Endothelial cell of umbilical vein (primary cell): ENCODE measurements around the gene MMP8. TPM values are rescaled to one million over a fixed set of nuclear protein-coding genes. Genes with fewer than 3 reads are reported as not detected.

ENCODE experiments used
- BruUV-seq: library from RNA; stranded (reverse); fragments of 400-500 nt; replicated peaks from 2 replicates; lab custom pipeline; 2021; lab: Mats Ljungman, UMichigan
- CTCF ChIA-PET: fragments of 300-600, 350-600 bp; sonication (Branson Sonifier 250); formaldehyde crosslinking; loops from one replicate; lab custom pipeline; 2021; ENCODE audit warnings: antibody characterized with exemption, inconsistent platforms; lab: Charles Lee
- POLR2A ChIA-PET: fragments of 300-600, 350-600 bp; sonication (Branson Sonifier 250); formaldehyde crosslinking; loops from one replicate; lab custom pipeline; 2021; ENCODE audit warnings: antibody characterized with exemption, inconsistent platforms; lab: Charles Lee
- DNase-seq: peaks from one replicate; pipeline ENCODE4 v3.0.0-alpha.2; 2011; ENCODE audit warnings: low read depth, low spot score
- FAIRE-seq: peaks from 2 replicates; lab custom pipeline; 2011; peaks lifted over from hg19 to GRCh38; lab: Jason Lieb, UNC
- H2AFZ ChIP-seq: 2 replicates; pipeline ENCODE4 v1.6.0; 2012; ENCODE audit warnings: low read depth, low read length, control low read depth, inconsistent platforms
- H3K27ac ChIP-seq: 2 replicates; pipeline ENCODE4 v1.5.1; 2011; ENCODE audit warnings: low read depth, mild to moderate bottlenecking, control low read depth, low read length, moderate library complexity; ENCODE audit not compliant: insufficient read depth
- H3K27me3 ChIP-seq, 2 experiments: 2 replicates each; pipeline versions ENCODE4 v1.6.0 to v1.6.1; 2011; ENCODE audit warnings: low read length in 2 of 2, mixed read lengths in 1 of 2; ENCODE audit not compliant: control insufficient read depth in 2 of 2, insufficient read depth in 2 of 2
- H3K36me3 ChIP-seq, 2 experiments: 2 replicates in 1 of 2; 3 replicates in 1 of 2; pipeline ENCODE4 v1.5.1; 2011; ENCODE audit warnings: low read length in 2 of 2, mild to moderate bottlenecking in 1 of 2, moderate library complexity in 1 of 2; ENCODE audit not compliant: control insufficient read depth in 2 of 2, insufficient read depth in 2 of 2; ENCODE audit errors: extremely low read depth in 1 of 2
- H3K4me1 ChIP-seq: 3 replicates; pipeline ENCODE4 v1.5.1; 2011; ENCODE audit warnings: mild to moderate bottlenecking, low read length; ENCODE audit not compliant: control insufficient read depth, insufficient read depth; ENCODE audit errors: extremely low read depth
- H3K4me2 ChIP-seq: 2 replicates; pipeline ENCODE4 v1.6.1; 2011; ENCODE audit warnings: low read length, control low read depth, mixed read lengths; ENCODE audit not compliant: insufficient read depth
- H3K4me3 ChIP-seq, 3 experiments: fragments of 200-600 bp in 1 of 3; sonication (generic), shearing (Covaris generic) in 1 of 3; replicated peaks in 1 of 3; 2 replicates each; pipeline ENCODE4 v1.5.1; 2011 to 2016; ENCODE audit warnings: control low read depth in 3 of 3, low read length in 3 of 3, mild to moderate bottlenecking in 2 of 3, inconsistent platforms in 1 of 3, low read depth in 1 of 3, moderate library complexity in 1 of 3; ENCODE audit not compliant: insufficient read depth in 1 of 3
- H3K79me2 ChIP-seq: 2 replicates; pipeline ENCODE4 v1.6.0; 2012; ENCODE audit warnings: low read length, inconsistent platforms; ENCODE audit not compliant: control insufficient read depth, insufficient read depth
- H3K9ac ChIP-seq: replicated peaks from 2 replicates; pipeline ENCODE3; 2011; ENCODE audit warnings: low read length, control low read depth; ENCODE audit not compliant: insufficient read depth; ENCODE audit errors: extremely low read depth
- H3K9me1 ChIP-seq: replicated peaks from 3 replicates; pipeline ENCODE4 v1.6.0; 2011; ENCODE audit warnings: mild to moderate bottlenecking, low read length; ENCODE audit not compliant: control insufficient read depth, insufficient read depth; ENCODE audit errors: extremely low read depth
- H3K9me3 ChIP-seq: replicated peaks from 2 replicates; pipeline ENCODE4 v1.5.1; 2012; ENCODE audit warnings: low read length, inconsistent platforms; ENCODE audit not compliant: control insufficient read depth, insufficient read depth
- H4K20me1 ChIP-seq: replicated peaks from 2 replicates; pipeline ENCODE3; 2011; ENCODE audit warnings: mild to moderate bottlenecking, low read length; ENCODE audit not compliant: control insufficient read depth, insufficient read depth; ENCODE audit errors: extremely low read depth
- EZH2 ChIP-seq: IDR thresholded peaks from 2 replicates; pipeline ENCODE4 v1.6.1; 2012; ENCODE audit warnings: borderline replicate concordance, low read depth, mild to moderate bottlenecking, moderate library complexity, low read length, inconsistent platforms; ENCODE audit not compliant: severe bottlenecking
- FOS ChIP-seq: IDR thresholded peaks from 2 replicates; pipeline ENCODE4 v1.6.1; 2011; ENCODE audit warnings: mild to moderate bottlenecking, low read length, moderate library complexity, borderline replicate concordance; ENCODE audit not compliant: insufficient read depth
- GATA2 ChIP-seq: IDR thresholded peaks from 2 replicates; pipeline ENCODE4 v1.7.0; 2011; ENCODE audit warnings: low read depth, mild to moderate bottlenecking, moderate library complexity, mixed read lengths, low read length; ENCODE audit not compliant: insufficient read length, insufficient read depth
- JUN ChIP-seq: IDR thresholded peaks from 2 replicates; pipeline ENCODE4 v1.6.1; 2011; ENCODE audit warnings: borderline replicate concordance, low read depth; ENCODE audit not compliant: insufficient read length, insufficient read depth
- MAX ChIP-seq: IDR thresholded peaks from 2 replicates; pipeline ENCODE4 v1.6.1; 2011; ENCODE audit not compliant: insufficient read depth, insufficient read length
- MYC ChIP-seq: IDR thresholded peaks from one replicate; pipeline ENCODE4 v1.6.1; 2011; ENCODE audit warnings: mild to moderate bottlenecking, low read depth, low read length
- POLR2AphosphoS5 ChIP-seq: IDR thresholded peaks from 2 replicates; pipeline ENCODE4 v1.6.1; 2012; ENCODE audit warnings: low read depth, mild to moderate bottlenecking, control low read depth, low read length, moderate library complexity; ENCODE audit not compliant: insufficient read depth
- dilution Hi-C: fragments of 300-500 bp; cut with MboI; formaldehyde crosslinking; loops from one replicate; pipeline ENCODE4 v1.15.0; 2019; ENCODE audit warnings: low sequenced_read_pairs; ENCODE audit not compliant: extremely low pct_ligation_motif_present
- intact Hi-C: fragments of 100-400 bp; cut with micrococcal nuclease; formaldehyde crosslinking; loops from one replicate; pipeline ENCODE4 v1.10.0; 2022
- polyA plus RNA-seq, 4 experiments: library from polyadenylated mRNA; depleted of rRNA in 3 of 4; stranded (reverse) in 3 of 4; unstranded in 1 of 4; fragments of >200 nt; gene quantifications; 2 replicates each; pipeline versions ENCODE4 v1.2.1 to v1.2.3, GENCODE V29; 2011 to 2012; ENCODE audit warnings: missing spikeins in 1 of 4
- total RNA-seq: library from RNA; stranded (reverse); gene quantifications from 2 replicates; pipeline ENCODE4 v1.2.3, GENCODE V29; 2021

The MMP8 gene
- total and polyA plus RNA-seq, 2 donors (not counting 3 experiments of a cell fraction or from before 2014, with no cell fraction given) = not detected

GRCh38 chr11:102709201-102709945 is 15.4 kb downstream of the MMP8 start:
- Histone ChIP-seq H3K4me2 (no peak overlapping the region), H3K9me3 (no peaks in the 10 kb centered on the region), H3K27me3 (peaks cover 4 to 5% of the 10 kb centered on the region in 2 experiments), H3K4me1 (no peaks in the 10 kb centered on the region), H2AFZ (no peak overlapping the region), H3K9me1 (no peaks in the 10 kb centered on the region), H3K27ac (no peak overlapping the region), H3K79me2 (no peaks in the 10 kb centered on the region), H3K36me3 (no peaks in the 10 kb centered on the region), H4K20me1 (no peaks in the 10 kb centered on the region), H3K4me3 (no peak overlapping the region), H3K9ac (no peak overlapping the region)
- no peak for TF ChIP-seq JUN
- TF ChIP-seq POLR2AphosphoS5 = no peak
- TF ChIP-seq MAX = no peak
- TF ChIP-seq FOS = no peak
- TF ChIP-seq GATA2 = no peak
- TF ChIP-seq MYC = no peak
- no TSS peak for BruUV-seq
- intact Hi-C loops = no loop called here
- no peak for FAIRE-seq
- dilution Hi-C loops = no loop called here
- no peak for DNase-seq
- ChIA-PET CTCF (interaction anchor here (1.4 to 1.6 kb wide), 2 partner anchors 24 to 43 kb away, joined by 3 to 4 read pairs; no protein-coding TSS in a partner anchor), POLR2A (no interaction called here)

- no peak for FAIRE-seq
- CTCF ChIA-PET = interaction anchor here (1.4 to 1.6 kb wide), 2 partner anchors 23 to 42 kb away, joined by 3 to 4 read pairs; no protein-coding TSS in a partner anchor
- BruUV-seq = no TSS peak
Observed at GRCh38 chr11:102708654-102709053, 16.1 kb downstream of the MMP8 start.

More at GRCh38 chr11:102708654-102709053, 16.1 kb downstream of the MMP8 start:
- H3K36me3 ChIP-seq = no peaks in the 10 kb centered on the region
- intact Hi-C loops = no loop called here
- POLR2A ChIA-PET = no interaction called here
- H4K20me1 ChIP-seq = no peaks in the 10 kb centered on the region
- dilution Hi-C loops = no loop called here
- no peak for TF ChIP-seq GATA2
- TF ChIP-seq EZH2 = no peak
- TF ChIP-seq POLR2AphosphoS5 = no peak
- no peaks in the 10 kb centered on the region for H3K79me2 ChIP-seq
- no peak overlapping the region for H2AFZ ChIP-seq
- H3K4me1 ChIP-seq = no peaks in the 10 kb centered on the region
- H3K9me3 ChIP-seq = no peaks in the 10 kb centered on the region
- no peak overlapping the region for H3K27ac ChIP-seq
- DNase-seq = no peak
- no peak overlapping the region for H3K9ac ChIP-seq
- no peaks in the 10 kb centered on the region for H3K9me1 ChIP-seq
- no peak overlapping the region for H3K4me3 ChIP-seq
- H3K4me2 ChIP-seq = no peak overlapping the region
- peaks cover 0 to 5% of the 10 kb centered on the region in 2 experiments for H3K27me3 ChIP-seq
